Retina (tissue), 1 donor: ENCODE data around the gene SAT2.
"Not testable (repeated sequence)": the region's sequence is repeated elsewhere in the genome, so short reads cannot be mapped to it uniquely, and the experiment has no call there.

Experiments
- DNase-seq: peaks from one replicate; pipeline ENCODE4 v3.0.0-alpha.2; 2016

Gene SAT2

GRCh38 chr17:7627250-7628121 is at the start of gene SAT2:
Gene SAT2 (minus strand): TSS chr17:7627821. CDS start chr17:7627635, 186 bp downstream.
- DNase-seq = peak; percentile 95

DNA sequence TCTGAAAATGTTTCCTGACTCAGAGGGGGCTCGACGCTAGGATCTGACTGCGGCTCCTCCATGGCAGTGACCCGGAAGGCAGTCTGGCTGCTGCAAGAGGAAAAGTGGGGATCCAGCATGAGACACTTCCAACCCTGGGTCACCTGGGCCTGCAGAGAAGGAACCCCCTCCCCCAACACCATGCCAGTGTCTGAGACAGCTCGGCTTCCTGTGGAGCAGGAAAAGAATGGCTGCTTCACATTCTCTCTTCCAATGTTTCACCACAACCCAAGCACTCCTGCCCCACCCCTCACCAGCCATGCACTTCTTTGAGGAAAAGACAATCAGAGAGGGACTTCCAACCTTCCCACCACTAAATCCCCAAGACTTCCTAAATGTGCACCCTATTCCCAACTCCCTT is 48.9 kb upstream of the SAT2 start:
- no peak for DNase-seq

DNA sequence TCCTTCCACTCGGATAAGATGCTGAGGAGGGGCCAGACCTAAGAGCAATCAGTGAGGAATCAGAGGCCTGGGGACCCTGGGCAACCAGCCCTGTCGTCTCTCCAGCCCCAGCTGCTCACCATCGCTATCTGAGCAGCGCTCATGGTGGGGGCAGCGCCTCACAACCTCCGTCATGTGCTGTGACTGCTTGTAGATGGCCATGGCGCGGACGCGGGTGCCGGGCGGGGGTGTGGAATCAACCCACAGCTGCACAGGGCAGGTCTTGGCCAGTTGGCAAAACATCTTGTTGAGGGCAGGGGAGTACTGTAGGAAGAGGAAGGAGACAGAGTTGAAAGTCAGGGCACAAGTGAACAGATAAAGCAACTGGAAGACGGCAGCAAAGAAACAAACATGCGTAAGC is 47.3 kb upstream of the SAT2 start:
- no peak for DNase-seq

DNA sequence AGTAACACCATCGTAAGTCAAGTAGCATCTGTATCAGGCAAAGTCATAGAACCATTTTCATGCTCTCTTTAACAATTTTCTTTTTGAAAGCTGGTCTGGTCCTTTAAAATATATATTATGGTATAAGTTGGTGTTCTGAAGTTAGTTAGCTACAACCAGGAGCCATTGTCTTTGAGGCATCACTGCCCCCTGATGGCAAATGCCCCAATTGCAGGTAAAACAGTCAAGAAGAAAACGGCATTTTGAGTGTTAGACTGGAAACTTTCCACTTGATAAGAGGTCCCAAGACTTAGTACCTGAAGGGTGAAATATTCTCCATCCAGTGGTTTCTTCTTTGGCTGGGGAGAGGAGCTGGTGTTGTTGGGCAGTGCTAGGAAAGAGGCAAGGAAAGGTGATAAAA is 45.6 kb upstream of the SAT2 start:
- DNase-seq = no peak

- no peak for DNase-seq
Observed at GRCh38 chr17:7668482-7668881, 40.9 kb upstream of the SAT2 start.

DNA sequence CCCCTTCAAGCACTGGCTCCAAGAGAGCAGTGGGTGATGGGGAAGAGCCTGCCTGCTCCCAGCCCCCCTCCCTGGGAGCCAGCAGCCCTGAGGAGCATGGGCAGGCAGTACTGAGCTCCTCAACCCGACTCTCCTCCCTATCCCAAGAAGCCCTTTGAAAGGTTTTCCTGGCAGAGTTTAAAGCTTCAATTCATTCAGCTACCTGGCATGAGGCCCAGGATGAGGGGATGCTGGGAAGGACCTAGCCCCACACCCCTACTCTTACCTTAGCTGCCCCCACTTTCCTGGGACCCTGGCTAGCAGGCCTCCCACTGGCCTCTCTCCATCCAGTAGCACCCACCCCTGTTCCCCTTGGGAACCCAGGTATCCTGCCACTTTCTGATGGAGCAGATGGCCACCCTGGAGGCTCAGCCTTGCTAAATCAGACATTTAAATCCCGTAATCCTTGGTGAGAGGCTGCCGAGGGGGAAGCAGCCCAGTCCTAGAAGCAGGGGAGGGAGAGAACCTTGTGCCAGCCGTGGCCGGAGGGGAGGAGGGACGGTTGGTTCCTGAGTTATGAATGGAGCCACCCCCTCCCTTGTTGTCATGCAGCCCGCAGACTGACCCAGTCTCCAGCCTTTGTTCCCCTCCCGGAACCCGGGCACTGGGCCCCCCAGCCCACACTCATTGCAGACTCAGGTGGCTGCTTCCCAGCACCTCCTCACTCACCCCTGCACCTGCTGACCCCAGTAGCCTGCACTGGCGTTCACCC is 40.2 kb upstream of the SAT2 start:
- DNase-seq = peak; percentile 30

DNA sequence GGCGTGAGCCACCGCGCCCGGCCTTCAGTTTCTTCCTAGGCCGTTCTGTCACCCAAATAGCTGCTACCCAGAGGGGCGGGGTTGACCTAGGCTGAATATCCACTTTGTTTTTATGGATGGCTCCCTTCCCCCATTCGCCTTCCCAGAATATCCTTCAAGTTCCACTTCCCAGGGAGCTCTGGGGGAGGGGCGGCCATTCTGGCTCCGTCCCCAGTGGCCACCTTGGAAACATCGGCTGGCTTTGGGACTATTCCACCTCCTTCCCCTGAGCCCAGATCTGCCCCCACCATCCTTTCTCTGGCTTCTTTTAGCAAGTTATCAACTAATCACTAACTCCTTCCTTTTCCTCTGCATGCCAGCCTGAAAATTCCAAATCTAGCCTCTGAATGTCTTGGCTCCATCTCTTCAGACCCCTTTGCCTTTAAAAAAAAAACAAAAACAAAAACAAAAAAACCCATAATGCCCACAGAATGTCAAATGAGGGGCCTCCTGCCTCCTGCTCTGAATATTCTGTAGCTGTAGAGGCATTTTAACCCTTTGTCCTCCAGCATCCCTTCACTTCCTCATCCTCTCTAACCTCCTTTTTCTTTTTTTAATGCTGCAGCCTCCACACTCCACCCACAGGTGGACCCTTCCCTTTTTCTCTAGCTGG is 29.5 kb upstream of the SAT2 start:
- DNase-seq = peak; percentile 32

DNA sequence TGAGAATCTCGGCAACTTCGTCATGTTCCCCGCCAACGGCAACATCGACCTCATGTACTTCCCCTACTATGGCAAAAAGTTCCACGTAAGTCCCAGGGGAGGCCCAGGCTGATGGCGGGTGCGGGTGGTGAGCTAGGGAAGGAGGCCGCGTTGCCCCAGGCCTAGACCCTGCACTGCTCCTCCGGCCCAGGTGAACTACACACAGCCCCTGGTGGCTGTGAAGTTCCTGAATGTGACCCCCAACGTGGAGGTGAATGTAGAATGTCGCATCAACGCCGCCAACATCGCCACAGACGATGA is 27.9 kb upstream of the SAT2 start:
- no peak for DNase-seq

GRCh38 chr17:7654832-7655540 is 27.4 kb upstream of the SAT2 start:
- no peak for DNase-seq

DNA sequence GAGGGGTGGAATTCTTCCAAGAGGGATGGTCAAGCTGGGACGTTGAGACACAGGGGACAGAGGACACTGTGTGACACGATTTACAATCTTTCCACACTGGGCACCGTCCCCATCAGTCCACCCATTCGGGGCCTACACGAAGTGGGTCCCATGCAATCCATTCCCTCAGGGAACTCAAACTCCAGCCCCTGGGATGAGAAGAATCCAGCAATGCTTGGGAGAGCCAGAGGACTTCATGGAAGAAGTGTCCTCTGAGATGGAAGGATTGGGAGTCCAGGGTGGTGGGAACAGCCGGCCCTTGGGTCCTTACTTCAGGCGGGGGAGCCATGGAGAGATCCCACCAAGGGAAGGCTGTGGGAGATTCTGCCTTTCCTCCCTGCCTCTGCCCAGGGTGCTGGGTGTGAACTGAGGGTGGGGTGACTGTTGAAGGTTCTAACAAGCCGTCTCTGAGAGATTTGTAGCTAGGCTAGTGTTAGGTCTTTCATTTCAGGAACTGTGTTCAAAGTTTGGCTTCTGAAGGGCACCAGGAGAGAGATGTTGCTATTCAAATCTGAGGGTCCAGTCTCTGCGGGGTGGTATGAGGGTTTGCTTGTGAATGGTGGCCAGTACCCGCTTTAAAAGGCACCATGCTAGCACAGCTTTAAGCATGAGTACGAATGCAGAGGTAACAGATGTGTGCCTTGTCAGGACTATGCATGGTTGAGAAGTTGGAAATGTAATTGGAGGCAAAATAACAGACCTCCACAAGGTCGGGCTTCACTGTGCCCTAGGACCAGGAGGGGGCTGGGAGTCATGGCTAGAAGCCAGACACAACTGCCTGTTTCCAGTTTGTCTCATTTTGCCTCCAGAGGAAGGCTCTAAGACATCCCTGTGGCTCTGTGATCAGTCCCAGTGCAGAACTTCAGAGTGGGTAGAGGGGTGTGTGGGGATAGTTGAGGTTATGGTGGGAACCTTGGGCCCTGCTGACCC is 25.1 kb upstream of the SAT2 start:
- DNase-seq = peak; percentile 25

DNA sequence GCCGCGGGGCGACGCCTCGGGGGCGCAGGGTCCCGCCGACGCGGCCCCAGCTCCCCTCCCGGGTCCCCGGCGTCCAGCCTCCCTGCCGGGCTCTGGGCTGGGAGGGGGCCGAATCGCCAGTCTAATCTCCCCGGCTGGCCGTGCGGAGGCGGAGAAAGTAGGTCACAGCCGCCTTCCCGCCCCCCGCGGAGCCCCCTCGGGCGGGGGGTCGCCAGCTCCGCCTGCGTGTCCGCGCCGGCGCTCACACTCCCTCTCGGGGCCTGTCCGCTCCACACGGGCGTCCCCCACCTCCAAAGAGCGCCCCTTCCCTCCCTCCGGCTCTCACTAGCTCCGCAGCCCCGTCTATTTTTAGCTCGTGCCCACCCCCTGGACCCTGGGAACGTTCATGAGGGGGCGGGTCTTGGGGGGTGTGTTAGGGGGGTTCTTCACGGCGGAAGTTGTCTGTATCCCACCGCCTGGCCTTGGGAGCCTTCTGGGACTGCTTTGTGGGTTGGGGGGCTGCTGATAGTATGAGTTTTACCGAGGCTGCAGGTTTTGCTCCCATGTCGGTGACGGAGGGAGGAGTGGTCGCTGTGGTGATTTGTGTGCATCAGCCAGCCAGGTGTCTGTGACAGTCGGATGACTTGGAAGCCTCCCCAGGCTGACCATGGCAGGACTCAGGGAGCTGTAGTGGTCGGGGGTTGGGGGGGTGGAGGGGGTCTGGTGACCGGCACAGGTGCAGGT is 24.2 kb upstream of the SAT2 start:
- peak; percentile 90 for DNase-seq

DNA sequence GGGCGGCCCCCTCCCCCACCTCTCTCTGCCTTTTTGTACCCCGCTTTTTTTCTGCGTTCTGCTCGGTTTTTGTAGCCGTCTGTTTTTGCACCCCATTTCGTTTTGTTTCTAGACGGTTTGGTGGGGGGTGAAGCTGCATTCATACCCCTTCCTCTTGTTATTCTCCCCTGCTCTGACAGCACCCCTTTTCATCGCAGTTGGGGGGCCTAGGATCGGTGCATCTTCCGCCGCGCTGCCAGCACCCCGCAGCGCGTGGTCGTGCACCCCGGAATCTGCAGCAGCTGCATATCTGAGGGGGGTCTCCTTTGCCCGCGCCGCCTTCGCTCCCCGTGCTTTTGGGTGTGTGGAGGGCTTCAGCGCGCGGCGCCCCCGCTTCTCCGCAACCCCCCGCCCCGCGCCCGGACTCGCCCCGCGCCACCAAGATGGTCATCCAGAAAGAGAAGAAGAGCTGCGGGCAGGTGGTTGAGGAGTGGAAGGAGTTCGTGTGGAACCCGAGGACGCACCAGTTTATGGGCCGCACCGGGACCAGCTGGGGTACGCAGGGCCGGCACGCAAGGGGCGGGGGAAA is 23.6 kb upstream of the SAT2 start:
- DNase-seq = peak; percentile 70

DNA sequence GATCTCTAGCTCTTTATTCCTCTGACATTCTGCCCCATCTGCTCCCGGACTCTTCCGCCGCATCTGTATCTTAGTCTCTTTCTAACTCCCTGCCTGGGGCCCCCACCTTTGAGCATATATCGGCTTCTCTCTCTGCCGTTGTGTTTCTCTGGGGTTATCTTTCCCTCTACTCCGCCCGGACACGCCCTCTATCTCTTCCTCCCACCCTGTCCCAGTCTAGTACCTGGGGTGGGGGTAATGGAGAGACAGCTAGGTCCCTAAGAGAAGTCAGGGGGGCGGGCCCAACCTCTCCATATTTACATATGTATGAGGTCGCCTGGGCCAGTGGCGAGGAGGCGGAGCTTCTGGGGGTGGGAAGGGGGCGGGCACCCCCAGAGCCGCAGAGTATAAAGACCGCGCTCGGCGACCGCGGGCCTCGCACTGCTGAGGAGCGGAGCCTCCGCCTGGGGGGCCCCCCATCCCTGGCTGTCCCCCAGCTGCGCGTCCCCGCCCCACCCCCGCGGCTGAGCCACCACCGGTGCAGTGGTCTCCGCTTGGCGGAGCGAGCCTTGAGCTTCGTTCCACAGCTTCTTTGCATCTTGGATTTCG is 23.0 kb upstream of the SAT2 start, which contains the start of gene ATP1B2:
Gene ATP1B2 (plus strand): TSS at position 418 of the 588 bp plus-strand sequence. CDS start 593 bp downstream, outside the sequence.
- DNase-seq = peak; percentile 86

DNA sequence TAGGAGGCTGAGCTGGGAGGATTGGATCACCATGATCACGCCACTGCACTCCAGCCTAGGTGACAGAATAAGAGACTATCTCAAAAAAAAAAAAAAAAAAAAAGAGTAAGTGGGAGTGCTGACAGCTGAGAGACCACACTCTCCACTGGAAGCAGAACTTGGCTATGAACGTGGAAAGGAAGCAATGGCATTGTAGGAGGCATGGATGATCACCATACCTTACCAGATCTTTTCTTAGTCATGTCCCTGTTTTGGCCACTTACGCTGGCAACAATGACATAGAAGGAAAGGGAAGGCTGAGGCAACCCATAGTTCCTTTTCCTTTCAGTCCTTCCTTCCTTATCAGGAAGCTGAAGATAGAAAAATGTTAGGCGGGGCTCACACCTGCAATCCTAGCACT is 19.4 kb upstream of the SAT2 start:
- DNase-seq = no peak

- DNase-seq = no peak
Observed at GRCh38 chr17:7646457-7646856, 18.8 kb upstream of the SAT2 start.

DNA sequence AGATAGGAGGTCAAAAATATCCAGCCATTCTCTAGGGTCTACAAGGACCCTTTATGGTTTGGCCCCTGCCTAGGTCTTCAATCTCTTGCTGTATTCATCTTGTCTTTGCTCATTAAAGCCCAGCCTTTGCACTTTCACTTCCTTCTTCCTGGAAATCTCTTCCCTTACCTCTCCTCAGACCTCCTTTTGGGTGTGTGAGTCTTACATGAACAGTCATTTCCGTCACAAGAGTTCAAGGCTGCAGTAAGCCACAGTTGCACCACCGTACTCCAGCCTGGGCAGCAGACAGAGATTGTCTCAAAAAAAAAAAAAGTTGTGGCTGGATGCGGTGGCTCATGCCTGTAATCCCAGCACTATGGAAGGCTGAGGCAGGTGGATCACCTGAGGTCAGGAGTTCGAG is 17.2 kb upstream of the SAT2 start:
- no peak for DNase-seq

DNA sequence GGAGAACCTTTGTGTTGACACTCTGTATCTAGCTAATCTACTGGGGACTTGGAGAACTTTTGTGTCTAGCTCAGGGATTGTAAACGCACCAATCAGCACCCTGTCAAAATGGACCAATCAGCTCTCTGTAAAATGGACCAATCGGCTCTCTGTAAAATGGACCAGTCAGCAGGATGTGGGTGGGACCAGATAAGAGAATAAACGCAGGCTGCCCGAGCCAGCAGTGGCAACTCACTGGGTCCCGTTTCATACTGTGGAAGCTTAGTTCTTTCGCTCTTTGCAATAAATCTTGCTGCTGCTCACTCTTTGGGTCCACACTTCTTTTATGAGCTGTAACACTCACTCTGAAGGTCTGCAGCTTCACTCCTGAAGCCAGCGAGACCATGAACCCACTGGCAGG is 14.0 kb upstream of the SAT2 start:
- not testable (repeated sequence) for DNase-seq

DNA sequence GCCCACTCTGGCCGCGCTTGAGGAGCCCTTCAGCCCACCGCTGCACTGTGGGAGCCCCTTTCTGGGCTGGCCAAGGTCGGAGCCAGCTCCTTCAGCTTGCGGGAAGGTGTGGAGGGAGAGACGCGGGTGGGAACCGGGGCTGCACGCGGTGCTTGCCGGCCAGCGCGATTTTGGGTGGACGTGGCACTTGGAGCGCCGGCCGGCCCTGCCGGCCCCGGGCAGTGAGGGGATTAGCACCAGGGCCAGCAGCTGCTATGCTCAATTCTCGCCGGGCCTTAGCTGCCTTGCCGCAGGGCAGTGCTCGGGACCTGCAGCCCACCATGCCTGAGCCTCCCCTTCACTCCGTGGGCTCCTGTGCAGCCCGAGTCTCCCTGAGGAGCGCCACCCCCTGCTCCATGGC is 13.2 kb upstream of the SAT2 start:
- DNase-seq = no peak

DNA sequence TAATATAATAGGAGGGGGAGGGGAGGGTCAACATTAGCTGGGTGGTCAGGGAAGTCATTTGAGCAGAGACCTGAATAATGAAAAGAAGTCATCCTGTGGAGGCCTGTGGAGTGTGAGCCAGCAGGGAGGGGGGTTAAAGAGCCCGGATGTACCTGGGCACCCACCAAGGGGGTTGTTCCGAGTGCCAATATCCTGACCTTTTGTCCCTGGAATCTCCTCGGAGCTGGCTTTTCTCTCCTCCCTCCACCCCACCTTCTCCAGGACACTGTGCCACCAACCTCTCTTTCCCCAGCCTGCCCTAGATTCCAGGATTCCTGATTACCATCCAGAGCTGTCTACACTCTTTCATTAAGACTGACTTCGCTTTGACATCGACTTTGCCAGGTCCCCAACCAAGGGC is 8.5 kb upstream of the SAT2 start:
- DNase-seq = no peak

DNA sequence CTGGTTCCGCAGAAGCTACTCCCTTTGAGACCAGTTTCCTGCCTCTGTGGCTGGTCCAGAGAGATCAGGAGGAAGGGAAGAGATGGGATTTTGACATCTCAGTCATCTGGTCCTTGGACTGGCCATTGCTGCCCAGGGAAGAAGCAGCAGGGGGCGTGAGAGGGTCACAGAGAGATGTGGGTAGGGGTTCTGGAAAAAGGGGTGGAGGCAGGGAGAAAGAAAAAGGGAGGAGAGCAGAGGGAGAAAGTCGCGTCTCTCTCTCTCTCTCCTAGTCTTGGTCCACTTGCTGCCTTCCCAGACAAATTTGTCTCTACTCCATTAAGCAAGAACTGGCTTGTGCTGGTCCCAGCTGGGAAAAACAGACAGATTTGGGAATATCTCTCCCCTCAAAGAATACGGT is 6.8 kb upstream of the SAT2 start:
- DNase-seq = peak; percentile 77
